DOHH2 (cell line): ENCODE measurements around the gene RETREG2.

Experiments
- H3F3A ChIP-seq: fragments of 200-600 bp; sonication (generic), shearing (Covaris generic); 2 replicates; pipeline ENCODE4 v1.6.0; 2016; ENCODE audit warnings: antibody characterized with exemption, mild to moderate bottlenecking; ENCODE audit not compliant: control insufficient read depth, insufficient read depth
- H3K27ac ChIP-seq: fragments of 200-600 bp; sonication (generic); 2 replicates; pipeline ENCODE4 v1.5.1; 2014; ENCODE audit warnings: low read depth, mild to moderate bottlenecking, low read length, moderate library complexity
- H3K27me3 ChIP-seq: fragments of 200-600 bp; sonication (generic); 2 replicates; pipeline ENCODE4 v1.6.1; 2014; ENCODE audit warnings: mild to moderate bottlenecking, low read length, mixed read lengths; ENCODE audit not compliant: control insufficient read depth
- H3K36me3 ChIP-seq: fragments of 200-600 bp; sonication (generic); 2 replicates; pipeline ENCODE4 v1.6.1; 2014; ENCODE audit warnings: mild to moderate bottlenecking, low read length, moderate library complexity, mixed read lengths; ENCODE audit not compliant: control insufficient read depth
- H3K4me1 ChIP-seq: fragments of 200-600 bp; sonication (generic); 2 replicates; pipeline ENCODE4 v1.6.1; 2014; ENCODE audit warnings: mild to moderate bottlenecking, low read length, mixed read lengths; ENCODE audit not compliant: control insufficient read depth
- H3K4me2 ChIP-seq: fragments of 200-600 bp; sonication (generic); 2 replicates; pipeline ENCODE4 v1.6.0; 2014; ENCODE audit warnings: mild to moderate bottlenecking, low read length, moderate library complexity
- H3K4me3 ChIP-seq: fragments of 200-600 bp; sonication (generic); 2 replicates; pipeline ENCODE4 v1.5.1; 2014; ENCODE audit warnings: mild to moderate bottlenecking, low read length, mixed read lengths
- H3K79me2 ChIP-seq: fragments of 200-600 bp; sonication (generic); 2 replicates; pipeline ENCODE4 v1.6.1; 2014; ENCODE audit warnings: mild to moderate bottlenecking, low read length, mixed read lengths; ENCODE audit not compliant: control insufficient read depth
- H3K9me2 ChIP-seq: fragments of 200-600 bp; sonication (generic); replicated peaks from 2 replicates; pipeline ENCODE4 v1.6.1; 2014; ENCODE audit warnings: mild to moderate bottlenecking, low read length, mixed read lengths; ENCODE audit not compliant: control insufficient read depth
- H3K9me3 ChIP-seq: fragments of 200-600 bp; sonication (generic); 2 replicates; pipeline ENCODE4 v1.6.1; 2014; ENCODE audit warnings: antibody characterized with exemption, low read length, mixed read lengths; ENCODE audit not compliant: control insufficient read depth, insufficient read depth
- H4K20me1 ChIP-seq: fragments of 200-600 bp; sonication (generic); 2 replicates; pipeline ENCODE4 v1.6.0; 2014; ENCODE audit warnings: low read depth, mild to moderate bottlenecking, antibody characterized with exemption, low read length, moderate library complexity; ENCODE audit not compliant: control insufficient read depth, insufficient read depth
- CTCF ChIP-seq: fragments of 200-600 bp; sonication (generic); IDR thresholded peaks from one replicate; pipeline ENCODE4 v1.5.1; 2014; ENCODE audit warnings: antibody characterized with exemption, mild to moderate bottlenecking, low read depth, low read length; ENCODE audit not compliant: poor library complexity, severe bottlenecking
- EZH2phosphoT487 ChIP-seq: fragments of 200-600 bp; sonication (generic); IDR thresholded peaks from 2 replicates; pipeline ENCODE4 v1.6.1; 2017; ENCODE audit warnings: borderline replicate concordance, mild to moderate bottlenecking, antibody characterized with exemption, low read length, moderate library complexity, mixed read lengths

RETREG2 gene

GRCh38 chr2:219168932-219169331 lies 9.1 kb upstream of the RETREG2 start:
- TF ChIP-seq EZH2phosphoT487 (no peak), CTCF (no peak)
- Histone ChIP-seq H3K27me3 (no peaks in the 10 kb centered on the region), H3K79me2 (no peaks in the 10 kb centered on the region), H3K4me1 (no peaks in the 10 kb centered on the region), H3K27ac (no peak overlapping the region), H3F3A (peaks cover 7% of the 10 kb centered on the region; the same call in 1 of the 2 replicates), H3K9me2 (no peaks in the 10 kb centered on the region), H3K36me3 (peaks cover 26% of the 10 kb centered on the region), H3K4me3 (no peak overlapping the region), H3K4me2 (no peak overlapping the region), H4K20me1 (no peaks in the 10 kb centered on the region), H3K9me3 (no peaks in the 10 kb centered on the region)

GRCh38 chr2:219169930-219170654 lies 8.0 kb upstream of the RETREG2 start, which contains the start of gene SLC23A3:
SLC23A3 (minus strand) TSS chr2:219170029; CDS start chr2:219169984, 45 bp downstream.
- Histone ChIP-seq H3K27ac (no peak within 1 kb of the TSS), H3K79me2 (peaks cover 2% of the 10 kb centered on the region; the same call in 1 of the 2 replicates), H3K9me3 (no peaks in the 10 kb centered on the region), H3K27me3 (no peaks in the 10 kb centered on the region), H3K4me3 (no peak within 1 kb of the TSS), H3K4me2 (no peak within 1 kb of the TSS), H3F3A (peaks cover 7% of the 10 kb centered on the region; the same call in 1 of the 2 replicates), H3K36me3 (peaks cover 38% of the 10 kb centered on the region), H3K9me2 (no peaks in the 10 kb centered on the region), H3K4me1 (no peaks in the 10 kb centered on the region), H4K20me1 (no peaks in the 10 kb centered on the region)
- TF ChIP-seq CTCF: no peak
- TF ChIP-seq EZH2phosphoT487: no peak

- Histone ChIP-seq H3K27ac (no peak overlapping the region), H3F3A (peaks cover 9% of the 10 kb centered on the region; the same call in 1 of the 2 replicates), H3K9me2 (no peaks in the 10 kb centered on the region)
Measured at GRCh38 chr2:219171231-219171651, 6.8 kb upstream of the RETREG2 start.

More at GRCh38 chr2:219171231-219171651, 6.8 kb upstream of the RETREG2 start:
- Histone ChIP-seq H3K79me2 (peaks cover 11% of the 10 kb centered on the region), H3K4me3 (no peak overlapping the region), H3K36me3 (peaks cover 43% of the 10 kb centered on the region), H4K20me1 (no peaks in the 10 kb centered on the region), H3K27me3 (no peaks in the 10 kb centered on the region), H3K9me3 (no peaks in the 10 kb centered on the region), H3K4me1 (peaks cover 8% of the 10 kb centered on the region), H3K4me2 (no peak overlapping the region)
- TF ChIP-seq CTCF (peak; percentile 85), EZH2phosphoT487 (no peak)
